ENCODE measurements around the gene ARHGEF17.

GRCh38 chr11:73380331-73380730, 72.3 kb downstream of the ARHGEF17 start:
- no peak for TF ChIP-seq CTCF (IDR thresholded peaks at IDR 0.05)
- TF ChIP-seq POLR2A (IDR thresholded peaks at IDR 0.05) = no peak

Data from testis (tissue), 2 donors.